Fibroblast of mammary gland (primary cell): ENCODE measurements around the gene CDH13.

Source experiments
- DNase-seq: peaks from one replicate; pipeline ENCODE4 v3.0.0-alpha.2; 2010; ENCODE audit warnings: low read depth
- H3K4me3 ChIP-seq: 2 replicates; pipeline ENCODE4 v1.5.1; 2011; ENCODE audit warnings: low read depth, mild to moderate bottlenecking, low read length, moderate library complexity; ENCODE audit not compliant: control insufficient read depth
- CTCF ChIP-seq: conservative IDR thresholded peaks from 2 replicates; pipeline ENCODE4 v1.5.1; 2011; ENCODE audit warnings: low read depth, low read length, inconsistent platforms; ENCODE audit not compliant: control insufficient read depth, insufficient read depth

Gene CDH13

DNA sequence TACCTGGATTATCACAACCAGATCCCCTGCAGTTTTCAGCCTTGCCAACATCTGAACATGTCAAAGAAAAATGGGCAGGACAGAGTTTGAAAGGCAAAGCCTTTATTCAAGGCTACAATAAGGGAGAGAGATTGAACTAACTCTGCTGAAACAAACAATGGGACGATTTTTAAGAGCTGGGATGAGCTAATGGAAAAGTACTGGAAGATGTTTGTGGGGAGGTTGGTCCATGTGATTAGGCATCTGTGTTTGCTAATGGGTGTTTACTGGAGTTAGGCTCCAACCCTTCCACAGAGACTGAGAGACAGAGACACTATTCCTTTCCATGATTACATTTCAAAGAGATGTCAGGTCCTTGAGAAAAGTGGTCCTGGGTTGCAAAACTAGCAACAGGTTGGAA, 1146.0 kb downstream of the CDH13 start:
- H3K4me3 ChIP-seq, result no peak overlapping the region
- no peak for DNase-seq
- TF ChIP-seq CTCF, result no peak

DNA sequence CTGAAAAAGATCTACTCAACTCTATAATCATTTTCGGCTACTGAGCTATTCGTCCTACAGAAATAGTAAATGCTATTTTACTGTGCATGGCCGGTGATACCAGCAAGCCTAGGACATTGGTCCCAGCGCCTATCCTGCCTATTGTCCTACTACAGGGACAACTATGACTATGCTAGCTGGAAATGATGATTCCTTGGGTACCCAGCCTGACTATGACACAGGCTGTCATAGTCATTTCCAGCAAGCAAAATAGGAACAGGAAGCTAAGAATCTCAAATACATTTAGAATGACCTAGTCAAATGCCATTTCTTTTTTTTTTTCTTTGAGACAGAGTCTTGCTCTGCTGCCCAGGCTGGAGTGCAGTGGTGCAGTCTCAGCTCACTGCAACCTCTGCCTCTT, 1147.3 kb downstream of the CDH13 start:
- no peak for DNase-seq
- H3K4me3 ChIP-seq, result no peak overlapping the region
- no peak for TF ChIP-seq CTCF

DNA sequence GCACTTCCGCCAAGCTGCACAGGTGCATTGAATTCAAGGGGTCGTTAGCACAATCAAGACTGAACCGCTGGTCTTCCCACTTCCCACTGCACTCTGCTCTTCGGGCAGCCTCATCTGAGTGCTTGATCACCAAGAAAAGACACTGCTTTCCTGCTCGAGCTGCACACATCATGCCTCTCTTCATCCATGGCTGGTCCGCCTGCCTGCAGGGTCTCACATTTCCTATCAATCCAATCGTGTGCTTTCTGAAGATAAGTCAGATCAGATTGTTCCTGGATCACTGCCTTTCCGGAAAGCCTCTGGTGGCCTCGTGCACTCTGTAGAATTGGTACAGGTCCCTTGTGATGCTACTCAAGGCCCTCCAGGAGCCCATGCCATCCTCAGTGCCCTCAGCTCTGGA, 1150.2 kb downstream of the CDH13 start:
- H3K4me3 ChIP-seq, result no peak overlapping the region
- DNase-seq, result no peak
- no peak for TF ChIP-seq CTCF

- DNase-seq, result peak; percentile 26
- no peak overlapping the region for H3K4me3 ChIP-seq
- no peak for TF ChIP-seq CTCF
These were observed 1153.1 kb downstream of the CDH13 start for GRCh38 chr16:83779886-83780285.

- no peak for TF ChIP-seq CTCF
- no peak for DNase-seq
- H3K4me3 ChIP-seq, result no peak overlapping the region
These were observed 1158.7 kb downstream of the CDH13 start for GRCh38 chr16:83785455-83785854.

DNA sequence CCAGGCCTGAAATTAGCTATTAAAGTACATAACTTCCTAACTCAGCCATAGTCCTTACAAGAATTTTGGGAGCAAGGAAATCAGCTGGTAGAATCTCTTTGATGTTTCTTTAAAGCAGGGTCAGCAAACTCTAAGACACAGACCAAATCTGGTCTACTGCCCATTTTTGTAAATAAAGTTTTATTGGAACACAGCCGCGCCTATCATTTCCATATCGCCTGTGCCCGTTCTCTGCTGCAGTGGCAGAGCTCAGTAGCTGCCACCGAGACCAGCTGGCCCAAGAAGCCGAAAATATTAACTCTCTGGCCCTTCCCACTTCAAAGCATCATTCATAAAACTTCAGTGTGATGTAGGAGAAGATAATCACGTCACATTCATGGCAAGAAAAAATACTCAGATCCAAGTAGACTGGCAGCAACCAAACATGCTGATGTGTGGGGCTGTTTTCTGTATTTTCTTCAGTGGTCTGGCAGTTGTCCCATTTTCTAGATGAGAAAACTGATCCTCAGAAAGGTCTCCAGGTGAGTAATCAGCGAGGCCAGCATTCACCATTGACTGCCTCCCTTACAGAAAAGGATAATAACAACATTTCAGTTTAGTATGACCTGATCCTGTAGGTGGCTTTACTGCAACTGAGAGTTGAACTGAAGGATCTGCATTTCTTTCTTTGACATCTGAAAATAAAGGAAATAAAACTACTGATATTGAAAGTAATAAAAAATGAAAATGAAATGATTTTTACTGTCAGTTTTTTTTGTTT, 1163.1 kb downstream of the CDH13 start:
- no peak for TF ChIP-seq CTCF
- no peak overlapping the region for H3K4me3 ChIP-seq
- no peak for DNase-seq
